GM19455 (cell line): ENCODE results near the gene MEX3C.
A peak's percentile ranks its signal among the peaks of the same experiment; 100 is the strongest.

Experiments
- ATAC-seq: cut with Tn5 transposase; IDR thresholded peaks from one replicate; pipeline ENCODE4 v1.9.1; 2021; ENCODE audit not compliant: unreplicated experiment

Gene MEX3C

GRCh38 chr18:51197661-51198424 is at the start of gene MEX3C:
TSS of gene MEX3C (minus strand) at chr18:51197681. CDS start at chr18:51197320, 361 bp downstream.
- ATAC-seq = peak; percentile 73

DNA sequence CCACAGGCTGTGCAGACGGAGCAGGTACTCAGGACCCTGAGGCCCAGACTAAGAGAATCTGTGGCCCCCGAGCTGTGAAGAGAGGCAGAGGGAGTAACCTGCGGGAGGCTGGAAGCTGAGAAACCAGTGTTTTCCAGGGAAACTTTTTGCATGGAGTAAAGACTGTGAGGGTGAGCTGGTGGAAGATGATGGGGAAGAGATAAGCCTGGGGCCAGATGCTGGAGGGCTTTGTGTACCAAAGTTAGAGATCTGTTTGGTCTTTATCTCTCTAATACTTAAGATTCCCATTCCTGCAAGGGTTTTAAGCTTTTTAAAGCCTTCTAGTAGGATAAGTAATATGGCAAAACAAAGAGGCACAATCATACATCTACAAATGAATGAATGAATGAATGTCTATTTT is 43.7 kb upstream of the MEX3C start:
- ATAC-seq = no peak

DNA sequence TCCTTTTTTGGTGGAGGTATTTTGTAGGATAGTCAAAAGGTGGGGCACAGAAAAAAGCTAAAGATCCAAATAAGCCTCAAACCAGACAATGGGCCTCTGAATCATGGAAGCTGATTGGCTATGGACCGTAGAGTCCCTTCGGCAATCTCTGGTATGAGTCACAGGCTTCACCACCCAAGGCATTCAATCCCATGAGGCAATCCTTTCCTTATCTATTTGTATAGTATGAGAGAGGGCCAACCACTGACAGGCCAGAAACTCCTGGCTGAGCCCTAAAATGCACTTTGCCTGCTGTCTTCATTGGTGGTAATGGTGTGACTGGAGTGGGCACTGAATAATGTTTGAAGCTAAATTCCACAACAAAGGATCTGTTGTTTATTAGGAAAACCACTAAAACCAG is 38.7 kb upstream of the MEX3C start:
- ATAC-seq = no peak

- ATAC-seq = no peak
Observed at GRCh38 chr18:51235009-51235789, 37.7 kb upstream of the MEX3C start.

DNA sequence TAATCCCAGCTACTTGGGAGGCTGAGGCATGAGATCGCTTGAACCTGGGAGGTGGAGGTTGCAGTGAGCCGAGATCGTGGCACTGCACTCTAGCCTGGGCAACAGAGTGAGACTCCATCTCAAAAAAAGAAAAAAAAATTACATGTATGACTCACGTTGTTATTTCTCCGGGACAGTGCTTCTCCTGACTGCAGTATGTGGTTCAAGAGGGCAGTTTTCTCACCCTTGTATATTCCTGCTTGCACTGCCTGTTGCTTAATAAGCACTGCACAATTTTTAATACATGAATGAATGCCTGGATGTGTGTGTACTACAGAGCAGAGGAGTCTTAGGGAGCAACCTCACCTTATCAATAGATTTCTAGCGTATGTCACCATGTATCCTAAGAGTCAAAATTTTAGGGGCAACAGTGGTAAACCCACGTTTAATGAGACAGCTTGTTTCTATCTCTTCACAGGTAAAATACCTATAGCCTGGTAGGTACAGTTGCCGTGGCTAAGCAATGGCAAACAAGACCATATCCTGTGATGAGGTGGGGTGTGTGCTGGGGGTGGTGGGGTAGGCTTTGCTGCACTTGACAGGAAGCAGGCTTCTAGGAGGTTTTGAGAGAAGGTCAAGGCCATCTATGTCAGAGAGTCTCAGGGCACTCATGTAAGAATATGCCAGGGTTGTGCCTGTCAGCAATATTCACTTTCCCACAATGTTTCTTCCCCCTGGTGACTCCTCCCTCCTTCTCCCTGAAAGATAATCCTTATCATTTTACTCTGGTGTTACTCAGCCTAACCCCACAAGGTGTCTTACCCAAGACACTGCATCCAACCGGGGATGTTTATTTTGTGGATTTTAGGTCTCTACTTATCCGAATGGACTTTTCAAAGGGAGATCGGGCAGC is 36.9 kb upstream of the MEX3C start:
- no peak for ATAC-seq

- ATAC-seq = no peak
Observed at GRCh38 chr18:51229328-51229727, 31.8 kb upstream of the MEX3C start.

- ATAC-seq = no peak
Observed at GRCh38 chr18:51227660-51228059, 30.2 kb upstream of the MEX3C start.

GRCh38 chr18:51226587-51227350 is 29.3 kb upstream of the MEX3C start:
- ATAC-seq = no peak

DNA sequence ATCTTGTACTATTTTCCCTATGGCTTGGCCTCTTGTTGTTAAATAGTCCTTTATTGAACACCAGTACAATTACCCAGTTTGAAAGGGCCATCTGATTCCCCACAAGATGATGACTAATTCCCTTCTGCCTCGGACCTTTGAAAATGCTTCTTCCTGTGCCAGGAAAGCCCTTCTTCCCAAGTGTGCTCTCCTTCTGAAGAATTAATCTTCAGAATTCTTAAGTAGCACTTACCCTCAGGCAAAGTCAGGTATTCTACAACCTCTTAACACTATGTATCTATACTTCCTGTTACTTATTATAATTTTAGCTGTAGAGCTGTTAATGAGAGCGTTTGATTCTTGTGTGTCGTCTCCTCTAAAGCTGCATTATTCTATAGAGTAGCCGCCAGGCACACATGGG is 28.6 kb upstream of the MEX3C start:
- no peak for ATAC-seq

DNA sequence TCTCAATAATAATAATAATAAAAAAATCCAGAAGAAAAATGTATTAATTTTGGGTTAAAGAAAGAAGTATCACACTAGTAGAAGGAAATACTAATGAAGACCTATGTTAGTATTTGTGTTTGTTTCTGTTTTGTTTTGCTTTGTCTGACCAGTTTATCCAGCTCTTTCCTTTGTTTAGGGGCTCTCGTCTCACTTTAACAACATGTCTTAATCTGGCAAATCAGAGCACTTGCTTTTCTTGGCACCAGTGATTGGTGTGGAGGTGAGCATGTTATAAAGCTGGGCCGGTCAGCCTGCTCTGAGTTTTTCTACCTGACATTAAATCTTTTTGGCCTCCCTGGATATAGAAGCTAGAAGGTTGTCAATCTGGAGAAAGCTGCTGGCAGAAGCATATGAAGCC is 15.1 kb upstream of the MEX3C start:
- ATAC-seq = no peak

- ATAC-seq = peak; percentile 78
Observed at GRCh38 chr18:51211552-51211951, 14.1 kb upstream of the MEX3C start.

DNA sequence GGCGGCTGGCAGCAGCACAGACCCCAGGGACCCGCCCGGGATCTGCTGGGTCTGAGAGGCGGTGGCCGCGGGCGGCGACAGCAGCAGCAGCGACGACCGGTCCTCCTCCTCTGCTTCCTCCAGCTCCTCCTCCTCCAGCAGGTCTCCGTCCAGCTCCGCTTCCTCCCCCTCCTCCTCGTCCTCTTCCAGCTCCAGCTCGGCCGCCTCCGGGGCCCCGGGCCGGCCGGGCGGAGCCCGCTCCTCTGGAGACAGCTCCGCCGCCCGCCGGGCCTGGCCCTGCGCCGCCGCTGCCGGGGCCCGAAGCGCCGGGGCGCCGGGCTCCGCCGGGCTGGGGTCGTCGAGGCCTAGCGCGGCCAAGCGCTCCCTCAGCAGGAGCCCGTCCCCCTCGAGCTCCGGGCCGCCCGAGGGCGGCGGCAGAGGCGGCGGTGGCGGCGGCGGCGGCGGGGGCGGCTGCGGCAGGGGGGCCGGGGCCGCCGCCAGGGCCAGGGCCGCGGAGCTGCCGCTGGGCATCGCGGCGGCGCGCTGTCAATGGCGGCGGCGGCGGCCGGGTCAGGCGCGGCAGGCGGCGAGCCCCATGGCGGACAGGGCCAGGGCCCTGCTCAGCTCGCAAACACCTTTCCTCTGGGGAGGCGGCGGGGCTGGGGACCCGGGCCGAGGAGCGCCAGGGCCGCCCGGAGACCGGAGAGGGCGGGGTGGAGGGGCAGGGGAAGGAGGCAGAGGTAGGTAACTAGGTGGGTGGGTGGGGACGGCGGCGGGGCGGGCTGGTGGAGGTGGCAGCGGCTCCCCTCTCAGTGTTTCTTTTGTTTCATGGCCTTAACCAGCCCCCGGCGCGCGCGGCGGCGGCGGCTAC is 445 bp downstream of the MEX3C start:
- ATAC-seq = peak; percentile 22

- peak; percentile 1 for ATAC-seq
Observed at GRCh38 chr18:51196118-51196810, 1.2 kb downstream of the MEX3C start.

- no peak for ATAC-seq
Observed at GRCh38 chr18:51195451-51196117, 1.9 kb downstream of the MEX3C start.

DNA sequence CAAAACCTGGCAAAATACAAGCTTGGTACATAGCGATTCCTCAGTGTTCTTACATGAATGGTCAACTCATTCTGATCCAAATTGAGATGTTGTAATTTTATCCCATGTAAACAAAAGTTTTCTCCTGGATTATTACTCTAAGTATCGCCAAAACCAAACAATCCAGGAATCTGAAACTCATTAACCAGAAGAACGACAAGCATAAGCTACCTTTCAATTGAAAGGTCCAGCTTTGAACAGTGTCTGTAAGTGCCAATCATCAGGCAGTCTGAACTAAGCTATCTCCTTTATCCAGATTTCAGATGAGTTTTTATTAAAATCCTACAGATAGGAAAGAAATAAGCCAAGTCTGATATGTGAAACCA is 2.4 kb downstream of the MEX3C start:
- no peak for ATAC-seq

DNA sequence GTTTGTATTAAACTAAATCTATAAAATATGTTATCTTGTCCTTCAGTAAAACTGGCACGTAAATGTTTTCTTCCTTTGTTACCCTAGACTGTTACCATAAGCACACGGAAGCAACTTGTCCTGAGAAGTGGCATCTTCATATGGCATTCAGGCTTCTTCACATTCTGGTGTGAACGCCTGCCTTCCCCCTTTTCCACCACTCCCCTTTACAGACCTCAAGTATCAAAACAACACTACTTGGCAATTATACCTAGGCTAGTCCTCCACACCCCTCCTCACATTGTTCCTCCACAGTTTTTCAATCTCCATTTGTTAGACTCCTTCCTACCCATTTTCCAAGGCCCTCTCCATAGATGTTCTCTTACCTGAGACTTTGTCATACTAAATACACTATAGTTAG is 2.9 kb downstream of the MEX3C start:
- no peak for ATAC-seq

GRCh38 chr18:51193621-51194287 is 3.7 kb downstream of the MEX3C start:
- ATAC-seq = no peak

GRCh38 chr18:51192696-51193095 is 4.8 kb downstream of the MEX3C start:
- ATAC-seq = no peak
